ENCODE data around the gene ADCY3. TPM values are rescaled to one million over a fixed set of nuclear protein-coding genes. Genes with fewer than 3 reads are reported as not detected.

The ADCY3 gene
- total and polyA plus RNA-seq, 9 of the 15 experiments (the other 6 are each of a cell fraction or from before 2014, with no cell fraction given) = 1.5 to 54.8 (median 26.3) TPM

DNA sequence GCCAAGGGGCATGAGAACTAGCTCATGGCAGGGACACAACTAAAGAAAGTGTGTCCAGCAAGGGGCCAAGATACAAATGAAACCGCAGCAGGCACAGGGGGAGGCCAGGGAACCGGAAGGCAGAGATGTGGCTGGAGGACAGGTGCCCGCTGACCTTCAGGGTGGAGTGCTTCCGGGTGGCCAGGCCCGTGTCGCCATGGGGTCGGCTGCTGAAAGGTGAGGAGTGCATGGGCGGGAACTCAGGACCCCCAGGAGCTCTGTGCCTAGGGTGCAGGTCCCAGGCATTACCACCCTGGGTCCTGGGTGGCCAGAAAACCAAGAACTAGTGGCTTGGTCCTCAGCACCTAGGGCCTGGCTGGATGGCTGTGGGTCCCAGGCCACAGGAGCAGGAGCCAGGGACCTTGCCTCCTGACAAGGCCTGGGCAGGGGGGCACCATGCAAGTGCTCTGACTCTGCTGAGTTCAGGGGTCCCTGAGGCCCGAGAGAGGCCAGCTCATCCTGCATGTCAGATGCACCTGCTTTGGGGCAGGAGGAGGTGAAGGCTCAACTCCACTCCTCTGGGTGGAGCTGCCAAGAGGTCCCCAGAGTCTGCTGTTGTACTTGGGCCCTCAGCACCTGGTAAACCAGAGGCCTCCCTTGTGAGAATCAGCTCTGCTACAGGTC lies 75.9 kb downstream of the ADCY3 start:
- WGBS (ENCODE audit: insufficient coverage, low coverage, missing lambda C conversion rate) = 94% methylated on average over 9 of the region's 9 CpGs

More for the DNA sequence above, 75.9 kb downstream of the ADCY3 start:
- Histone ChIP-seq H3K4me2 (ENCODE audit: insufficient read depth, low read length) (no peak overlapping the region), H3K9ac (ENCODE audit: insufficient read depth in 1 of 2, low read depth in 2 of 2, low read length in 2 of 2) (peak overlapping the region in 1 of 2 experiments; percentile 26; a peak in 1 of 4 replicates), H3K27me3 (ENCODE audit: control insufficient read depth in 2 of 2, insufficient read depth in 2 of 2, low read length in 2 of 2) (no peaks in the 10 kb centered on the region), H4K20me1 (replicated peaks; ENCODE audit: control insufficient read depth, insufficient read depth, low read length) (no peaks in the 10 kb centered on the region), H2AFZ (ENCODE audit: low read depth, low read length) (no peak overlapping the region), H3K27ac (ENCODE audit: extremely low read depth, low read depth, low read length) (no peak overlapping the region), H3K4me1 (replicated peaks in 1 of 2; ENCODE audit: control insufficient read depth in 2 of 2, insufficient read depth in 2 of 2, low read length in 2 of 2) (peaks cover 0 to 3% of the 10 kb centered on the region in 2 experiments; a peak in 1 of 5 replicates), H3K36me3 (ENCODE audit: control insufficient read depth, insufficient read depth, low read length) (peaks cover 34% of the 10 kb centered on the region; the same call in 1 of the 3 replicates), H3K9me1 (ENCODE audit: control insufficient read depth, insufficient read depth, low read length) (no peaks in the 10 kb centered on the region), H3K79me2 (ENCODE audit: control insufficient read depth, insufficient read depth, low read length) (no peaks in the 10 kb centered on the region), H3K9me3 (replicated peaks; ENCODE audit: control insufficient read depth, insufficient read depth, low read depth, low read length) (no peaks in the 10 kb centered on the region), H3K4me3 (no peak overlapping the region)
- in situ Hi-C loops (cut with MboI) = no loop called here
- intact Hi-C loops (cut with micrococcal nuclease) = no loop called here
- FAIRE-seq = no peak
- ChIA-PET POLR2A (no interaction called here), CTCF (ENCODE audit: low intra/inter-chr PET ratio) (no interaction called here)
- TF ChIP-seq, protein P1, sequence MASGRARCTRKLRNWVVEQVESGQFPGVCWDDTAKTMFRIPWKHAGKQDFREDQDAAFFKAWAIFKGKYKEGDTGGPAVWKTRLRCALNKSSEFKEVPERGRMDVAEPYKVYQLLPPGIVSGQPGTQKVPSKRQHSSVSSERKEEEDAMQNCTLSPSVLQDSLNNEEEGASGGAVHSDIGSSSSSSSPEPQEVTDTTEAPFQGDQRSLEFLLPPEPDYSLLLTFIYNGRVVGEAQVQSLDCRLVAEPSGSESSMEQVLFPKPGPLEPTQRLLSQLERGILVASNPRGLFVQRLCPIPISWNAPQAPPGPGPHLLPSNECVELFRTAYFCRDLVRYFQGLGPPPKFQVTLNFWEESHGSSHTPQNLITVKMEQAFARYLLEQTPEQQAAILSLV (tag; IDR thresholded peaks at IDR 0.05) = no peak
- TF ChIP-seq SNIP1 (IDR thresholded peaks at IDR 0.05; ENCODE audit: low read depth) (no peak), PURB (CRISPR knock-in tag; IDR thresholded peaks at IDR 0.05; ENCODE audit: low read depth) (no peak), SUPT5H (IDR thresholded peaks at IDR 0.05) (no peak), YY1 (IDR thresholded peaks at IDR 0.05; ENCODE audit: borderline replicate concordance in 1 of 3, control insufficient read depth in 1 of 3, extremely low read depth in 1 of 3, insufficient read depth in 3 of 3, insufficient read length in 1 of 3, insufficient replicate concordance in 2 of 3, low read depth in 1 of 3, low read length in 2 of 3) (no peak), ESRRA (IDR thresholded peaks at IDR 0.05; ENCODE audit: borderline replicate concordance, low read depth) (no peak), IRF2 (CRISPR knock-in tag; IDR thresholded peaks at IDR 0.05) (no peak), ATF7 (IDR thresholded peaks at IDR 0.05) (no peak), POLR2B (IDR thresholded peaks at IDR 0.05; ENCODE audit: low read depth, partially characterized antibody) (no peak), ZBTB17 (CRISPR knock-in tag; IDR thresholded peaks at IDR 0.05) (no peak), RHOXF2B (CRISPR knock-in tag; conservative IDR thresholded peaks at IDR 0.05) (no peak), JUNB (CRISPR knock-in tag; conservative IDR thresholded peaks at IDR 0.05) (no peak), PTTG1 (tag; IDR thresholded peaks at IDR 0.05; ENCODE audit: low read depth) (no peak), CHD2 (IDR thresholded peaks at IDR 0.05; ENCODE audit: low read depth, low read length) (no peak)
- TF ChIP-seq, protein P2, sequence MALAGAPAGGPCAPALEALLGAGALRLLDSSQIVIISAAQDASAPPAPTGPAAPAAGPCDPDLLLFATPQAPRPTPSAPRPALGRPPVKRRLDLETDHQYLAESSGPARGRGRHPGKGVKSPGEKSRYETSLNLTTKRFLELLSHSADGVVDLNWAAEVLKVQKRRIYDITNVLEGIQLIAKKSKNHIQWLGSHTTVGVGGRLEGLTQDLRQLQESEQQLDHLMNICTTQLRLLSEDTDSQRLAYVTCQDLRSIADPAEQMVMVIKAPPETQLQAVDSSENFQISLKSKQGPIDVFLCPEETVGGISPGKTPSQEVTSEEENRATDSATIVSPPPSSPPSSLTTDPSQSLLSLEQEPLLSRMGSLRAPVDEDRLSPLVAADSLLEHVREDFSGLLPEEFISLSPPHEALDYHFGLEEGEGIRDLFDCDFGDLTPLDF (CRISPR knock-in tag; IDR thresholded peaks at IDR 0.05) = no peak
- BruUV-seq (replicated peaks) = no TSS peak
- no peak for DNase-seq (ENCODE audit: extremely low read depth in 1 of 4, low spot score in 3 of 4)
- ATAC-seq = no peak
